ENCODE data around the gene DRC7.

DRC7 gene

GRCh38 chr16:57688987-57689761, 5.4 kb upstream of the DRC7 start:
- DNase-seq (ENCODE audit: low read depth in 2 of 2): no peak
- no peak for TF ChIP-seq CTCF (IDR thresholded peaks at IDR 0.05; ENCODE audit: low read depth, low read length)
- H3K4me3 ChIP-seq (replicated peaks in 1 of 2; ENCODE audit: low read depth in 2 of 2, low read length in 2 of 2): no peak overlapping the region

GRCh38 chr16:57689762-57690558, 4.6 kb upstream of the DRC7 start:
- H3K4me3 ChIP-seq (replicated peaks in 1 of 2; ENCODE audit: low read depth in 2 of 2, low read length in 2 of 2): no peak overlapping the region
- TF ChIP-seq CTCF (IDR thresholded peaks at IDR 0.05; ENCODE audit: low read depth, low read length): no peak
- no peak for DNase-seq (ENCODE audit: low read depth in 2 of 2)

GRCh38 chr16:57690782-57691471, 3.7 kb upstream of the DRC7 start:
- no peak overlapping the region for H3K4me3 ChIP-seq (replicated peaks in 1 of 2; ENCODE audit: low read depth in 2 of 2, low read length in 2 of 2)
- DNase-seq (ENCODE audit: low read depth in 2 of 2): no peak
- TF ChIP-seq CTCF (IDR thresholded peaks at IDR 0.05; ENCODE audit: low read depth, low read length): no peak

- H3K4me3 ChIP-seq (replicated peaks in 1 of 2; ENCODE audit: low read depth in 2 of 2, low read length in 2 of 2): no peak overlapping the region
- no peak for TF ChIP-seq CTCF (IDR thresholded peaks at IDR 0.05; ENCODE audit: low read depth, low read length)
- DNase-seq (ENCODE audit: low read depth in 2 of 2): no peak
These were observed 2.0 kb upstream of the DRC7 start for GRCh38 chr16:57692636-57693035.

- TF ChIP-seq CTCF (IDR thresholded peaks at IDR 0.05; ENCODE audit: low read depth, low read length): no peak
- no peak for DNase-seq (ENCODE audit: low read depth in 2 of 2)
- H3K4me3 ChIP-seq (replicated peaks in 1 of 2; ENCODE audit: low read depth in 2 of 2, low read length in 2 of 2): no peak overlapping the region
These were observed 1.1 kb upstream of the DRC7 start for GRCh38 chr16:57693550-57693949.

GRCh38 chr16:57694231-57694724, 328 bp upstream of the DRC7 start:
- TF ChIP-seq CTCF (IDR thresholded peaks at IDR 0.05; ENCODE audit: low read depth, low read length): no peak
- DNase-seq (ENCODE audit: low read depth in 2 of 2): no peak
- no peak overlapping the region for H3K4me3 ChIP-seq (replicated peaks in 1 of 2; ENCODE audit: low read depth in 2 of 2, low read length in 2 of 2)
